CD14-positive monocyte (primary cell): ENCODE results near the gene DENND6B. TPM values are rescaled to one million over a fixed set of nuclear protein-coding genes. Genes with fewer than 3 reads are reported as not detected.

Experiments
- DNase-seq, 3 donors: peaks; one replicate each; pipeline ENCODE4 v3.0.0-alpha.2; 2011 to 2022
- H2AFZ ChIP-seq: 2 replicates; pipeline ENCODE4 v1.6.0; 2012; ENCODE audit warnings: mild to moderate bottlenecking, low read depth, low read length, inconsistent platforms; ENCODE audit not compliant: insufficient read depth, poor library complexity, severe bottlenecking
- H3K27ac ChIP-seq, 2 donors: 1 replicate in 1 of 2; 2 replicates in 1 of 2; pipeline ENCODE4 v1.5.1; 2012 to 2013; ENCODE audit warnings: low read length in 2 of 2, control low read depth in 1 of 2, inconsistent platforms in 1 of 2, low read depth in 1 of 2, mild to moderate bottlenecking in 1 of 2
- H3K27me3 ChIP-seq, 2 donors: one replicate each; pipeline versions ENCODE4 v1.6.0 to v1.6.1; 2011 to 2013; ENCODE audit warnings: low read length in 2 of 2; ENCODE audit not compliant: control insufficient read depth in 2 of 2, insufficient read depth in 2 of 2
- H3K36me3 ChIP-seq, 2 donors: replicated peaks in 1 of 2; 1 replicate in 1 of 2; 2 replicates in 1 of 2; pipeline versions ENCODE4 v1.5.1 to v1.6.1; 2012 to 2013; ENCODE audit warnings: low read length in 2 of 2, control low read depth in 1 of 2, inconsistent platforms in 1 of 2, mild to moderate bottlenecking in 1 of 2; ENCODE audit not compliant: insufficient read depth in 2 of 2, control insufficient read depth in 1 of 2
- H3K4me1 ChIP-seq, 2 donors: 1 replicate in 1 of 2; 2 replicates in 1 of 2; pipeline versions ENCODE4 v1.5.1 to v1.6.1; 2012 to 2013; ENCODE audit warnings: low read length in 2 of 2, control low read depth in 1 of 2, inconsistent platforms in 1 of 2, mild to moderate bottlenecking in 1 of 2, moderate library complexity in 1 of 2; ENCODE audit not compliant: insufficient read depth in 2 of 2, control insufficient read depth in 1 of 2
- H3K4me2 ChIP-seq: replicated peaks from 2 replicates; pipeline ENCODE3; 2012; ENCODE audit warnings: low read length, moderate library complexity, mild to moderate bottlenecking; ENCODE audit not compliant: poor library complexity, severe bottlenecking; ENCODE audit errors: extremely low read depth
- H3K4me3 ChIP-seq, 3 experiments: fragments of 200-600 bp in 1 of 3; sonication (generic) in 1 of 3; replicated peaks in 1 of 3; 1 replicate in 2 of 3; 2 replicates in 1 of 3; pipeline ENCODE4 v1.5.1; 2011 to 2013; ENCODE audit warnings: low read length in 3 of 3, mild to moderate bottlenecking in 3 of 3, control low read depth in 2 of 3, low read depth in 2 of 3, inconsistent platforms in 1 of 3, moderate library complexity in 1 of 3
- H3K79me2 ChIP-seq: 2 replicates; pipeline ENCODE4 v1.6.0; 2012; ENCODE audit warnings: mild to moderate bottlenecking, control low read depth, inconsistent platforms, low read length, moderate library complexity; ENCODE audit not compliant: insufficient read depth
- H3K9ac ChIP-seq: 2 replicates; pipeline ENCODE4 v1.6.0; 2017; ENCODE audit warnings: low read length, mild to moderate bottlenecking; ENCODE audit not compliant: insufficient read depth, poor library complexity, severe bottlenecking
- H3K9me3 ChIP-seq, 2 donors: replicated peaks in 1 of 2; 1 replicate in 1 of 2; 2 replicates in 1 of 2; pipeline versions ENCODE4 v1.5.1 to v1.6.1; 2012 to 2013; ENCODE audit warnings: low read length in 2 of 2, control low read depth in 1 of 2; ENCODE audit not compliant: control insufficient read depth in 1 of 2, insufficient read depth in 1 of 2
- H4K20me1 ChIP-seq: 2 replicates; pipeline ENCODE4 v1.6.0; 2012; ENCODE audit warnings: mild to moderate bottlenecking, low read length, control low read depth, moderate library complexity; ENCODE audit not compliant: insufficient read depth
- H3K27ac Mint-ChIP-seq, 7 donors: one replicate each; pipeline ENCODE4 v1.8.0; 2020; ENCODE audit warnings: mild to moderate bottlenecking in 7 of 7, mixed read lengths in 7 of 7, moderate library complexity in 6 of 7, inconsistent platforms in 2 of 7
- H3K27me3 Mint-ChIP-seq, 3 donors: one replicate each; pipeline ENCODE4 v1.8.0; 2021 to 2022; ENCODE audit warnings: low read depth in 3 of 3, mild to moderate bottlenecking in 3 of 3, mixed read lengths in 3 of 3, moderate library complexity in 3 of 3, inconsistent platforms in 1 of 3
- H3K36me3 Mint-ChIP-seq, 2 donors: one replicate each; pipeline ENCODE4 v1.8.0; 2020; ENCODE audit warnings: mixed read lengths in 2 of 2, inconsistent platforms in 1 of 2, mild to moderate bottlenecking in 1 of 2
- H3K4me1 Mint-ChIP-seq: one replicate; pipeline ENCODE4 v1.8.0; 2020; ENCODE audit warnings: mild to moderate bottlenecking, mixed read lengths
- H3K4me3 Mint-ChIP-seq, 2 donors: one replicate each; pipeline ENCODE4 v1.8.0; 2020; ENCODE audit warnings: mild to moderate bottlenecking in 2 of 2, mixed read lengths in 2 of 2, moderate library complexity in 1 of 2
- H3K9me3 Mint-ChIP-seq, 7 donors: one replicate each; pipeline ENCODE4 v1.8.0; 2020 to 2022; ENCODE audit warnings: mixed read lengths in 7 of 7, mild to moderate bottlenecking in 6 of 7, moderate library complexity in 6 of 7, inconsistent platforms in 2 of 7
- WGBS: methylation state at CpG from one replicate; pipeline ENCODE4 v1.1.5; 2013; ENCODE audit warnings: missing lambda C conversion rate; ENCODE audit not compliant: insufficient coverage; 5-methylcytosine and 5-hydroxymethylcytosine counted together
- intact Hi-C, 2 donors: fragments of 100-400 bp; cut with micrococcal nuclease; formaldehyde crosslinking; loops; one replicate each; pipeline versions ENCODE4 v1.15.0 to v1.15.1; 2023
- polyA plus RNA-seq, 3 donors: library from polyadenylated mRNA; depleted of rRNA in 1 of 3; unstranded in 2 of 3; stranded (reverse) in 1 of 3; fragments of 300-500 nt in 2 of 3; fragments of >200 nt in 1 of 3; fragmentation: Illumina TruSeq in 2 of 3; gene quantifications; 1 replicate in 2 of 3; 2 replicates in 1 of 3; pipeline ENCODE4 v1.2.3, GENCODE V29; 2012 to 2021
- TF ChIP-seq, protein P1 (sequence below): fragments of 200-600 bp; IDR thresholded peaks from one replicate; pipeline ENCODE4 v1.8.0; 2022; ENCODE audit warnings: antibody characterized with exemption, mild to moderate bottlenecking

Gene DENND6B
- polyA plus RNA-seq, 3 donors: 1.7 to 10.6 (median 2.1) TPM

DNA sequence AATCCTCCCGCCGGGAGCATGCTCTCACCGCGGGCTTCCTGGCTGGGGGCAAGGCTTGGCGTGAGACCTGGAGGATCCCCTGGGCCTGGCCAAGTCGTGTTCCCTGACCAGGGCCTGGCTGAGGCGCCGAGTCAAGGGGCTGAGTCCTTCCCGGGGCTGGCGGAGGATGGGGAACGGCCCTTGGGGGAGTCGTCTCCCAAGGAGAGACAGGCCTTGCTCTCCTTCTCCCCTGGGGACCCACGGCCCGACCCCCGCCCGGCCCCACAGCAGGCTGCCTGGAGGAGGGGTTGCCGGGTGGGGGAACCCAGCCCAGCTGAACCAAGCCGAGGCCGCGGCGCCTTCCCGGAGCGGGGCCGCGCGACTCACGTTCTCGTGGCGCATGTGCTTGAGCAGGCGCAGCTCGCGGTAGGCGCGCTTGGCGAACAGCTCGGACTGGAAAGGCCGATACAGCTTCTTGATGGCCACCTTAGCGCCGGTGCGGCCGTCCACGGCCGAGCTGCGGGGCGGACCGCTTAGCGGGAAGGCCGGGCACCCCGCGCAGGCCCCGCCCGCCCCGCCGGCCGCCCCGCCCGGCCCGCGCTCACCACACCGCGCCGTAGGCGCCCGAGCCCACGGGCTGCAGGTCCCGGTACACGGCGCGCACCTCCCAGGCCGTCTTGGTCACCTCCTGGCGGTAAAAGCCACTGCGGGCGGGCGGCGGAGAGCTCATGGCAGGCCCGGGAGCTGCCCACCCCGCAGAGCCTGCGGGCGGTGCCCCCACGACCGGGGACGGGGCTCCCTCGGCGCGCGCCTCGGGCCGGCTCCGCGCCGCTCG lies 65.8 kb downstream of the DENND6B start:
- H3K9ac ChIP-seq: no peak overlapping the region
- TF ChIP-seq, protein P1, sequence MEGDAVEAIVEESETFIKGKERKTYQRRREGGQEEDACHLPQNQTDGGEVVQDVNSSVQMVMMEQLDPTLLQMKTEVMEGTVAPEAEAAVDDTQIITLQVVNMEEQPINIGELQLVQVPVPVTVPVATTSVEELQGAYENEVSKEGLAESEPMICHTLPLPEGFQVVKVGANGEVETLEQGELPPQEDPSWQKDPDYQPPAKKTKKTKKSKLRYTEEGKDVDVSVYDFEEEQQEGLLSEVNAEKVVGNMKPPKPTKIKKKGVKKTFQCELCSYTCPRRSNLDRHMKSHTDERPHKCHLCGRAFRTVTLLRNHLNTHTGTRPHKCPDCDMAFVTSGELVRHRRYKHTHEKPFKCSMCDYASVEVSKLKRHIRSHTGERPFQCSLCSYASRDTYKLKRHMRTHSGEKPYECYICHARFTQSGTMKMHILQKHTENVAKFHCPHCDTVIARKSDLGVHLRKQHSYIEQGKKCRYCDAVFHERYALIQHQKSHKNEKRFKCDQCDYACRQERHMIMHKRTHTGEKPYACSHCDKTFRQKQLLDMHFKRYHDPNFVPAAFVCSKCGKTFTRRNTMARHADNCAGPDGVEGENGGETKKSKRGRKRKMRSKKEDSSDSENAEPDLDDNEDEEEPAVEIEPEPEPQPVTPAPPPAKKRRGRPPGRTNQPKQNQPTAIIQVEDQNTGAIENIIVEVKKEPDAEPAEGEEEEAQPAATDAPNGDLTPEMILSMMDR: no peak
- under 1% methylated on average over 85 of the region's 92 CpGs for WGBS
- peaks cover 10 to 35% of the 10 kb centered on the region in 2 donors for H3K27me3 ChIP-seq
- intact Hi-C loops: no loop called here
- no peak overlapping the region for H3K27ac ChIP-seq
- no peaks in the 10 kb centered on the region for H3K79me2 ChIP-seq
- Mint-ChIP-seq H3K4me3 (peak overlapping the region; percentile 42 to 57), H3K4me1 (peaks cover 10% of the 10 kb centered on the region), H3K9me3 (peaks cover 0 to 3% (median 0%) of the 10 kb centered on the region in 7 donors), H3K27me3 (peaks cover 38 to 53% (median 45%) of the 10 kb centered on the region in 3 donors), H3K27ac (no peak overlapping the region), H3K36me3 (no peaks in the 10 kb centered on the region)
- H3K4me2 ChIP-seq: peak overlapping the region; percentile 51
- H2AFZ ChIP-seq: no peak overlapping the region
- H4K20me1 ChIP-seq: no peaks in the 10 kb centered on the region
- peaks cover 9 to 23% of the 10 kb centered on the region in 2 donors for H3K4me1 ChIP-seq
- DNase-seq: no peak
- peak overlapping the region in 1 of 3 experiments; percentile 30 for H3K4me3 ChIP-seq
- H3K36me3 ChIP-seq: no peaks in the 10 kb centered on the region
- peaks cover 0 to 7% of the 10 kb centered on the region in 2 donors for H3K9me3 ChIP-seq

DNA sequence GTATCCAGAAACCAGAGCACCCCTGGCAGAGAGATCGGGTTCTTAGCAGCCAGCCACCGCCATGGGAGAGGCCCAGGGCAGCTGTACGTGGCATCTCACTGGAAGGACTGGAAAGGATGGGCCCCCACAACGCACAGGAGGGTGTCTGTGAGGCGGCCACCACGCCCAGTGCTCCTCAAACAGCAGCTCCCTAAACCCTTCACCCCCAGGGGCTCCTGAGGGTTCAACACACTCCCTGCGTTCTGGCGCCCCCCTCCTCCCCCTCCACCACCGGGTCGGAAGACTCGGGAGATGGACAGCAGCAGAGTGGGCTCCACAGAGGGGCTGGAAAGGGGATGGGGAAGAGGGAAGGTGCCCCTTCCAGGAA lies 66.4 kb downstream of the DENND6B start:
- Mint-ChIP-seq H3K9me3 (peaks cover 0 to 3% (median 0%) of the 10 kb centered on the region in 7 donors), H3K36me3 (no peaks in the 10 kb centered on the region), H3K4me1 (peaks cover 10% of the 10 kb centered on the region), H3K27ac (no peak overlapping the region), H3K27me3 (peaks cover 37 to 53% (median 39%) of the 10 kb centered on the region in 3 donors), H3K4me3 (peak overlapping the region; percentile 24 to 42)
- TF ChIP-seq, protein P1: no peak
- Histone ChIP-seq H3K9ac (no peak overlapping the region), H2AFZ (no peak overlapping the region), H3K27ac (no peak overlapping the region), H3K9me3 (peaks cover 0 to 7% of the 10 kb centered on the region in 2 donors), H3K4me1 (peaks cover 9 to 23% of the 10 kb centered on the region in 2 donors), H3K4me3 (no peak overlapping the region), H3K79me2 (no peaks in the 10 kb centered on the region), H3K27me3 (peaks cover 10 to 35% of the 10 kb centered on the region in 2 donors), H3K36me3 (no peaks in the 10 kb centered on the region), H3K4me2 (peak overlapping the region; percentile 51), H4K20me1 (no peaks in the 10 kb centered on the region)
- WGBS: 56% methylated on average over 3 of the region's 11 CpGs
- no peak for DNase-seq
- intact Hi-C loops: no loop called here
